Measurements from ENCODE around the gene SUFU.

SUFU gene

GRCh38 chr10:102580230-102580629, 76.5 kb downstream of the SUFU start:
- no peak overlapping the region for H2AFZ ChIP-seq (ENCODE audit: low read length, unreplicated experiment)
- H3K27me3 ChIP-seq (ENCODE audit: insufficient read depth, low read length) = no peaks in the 10 kb centered on the region
- no peak overlapping the region for H3K4me3 ChIP-seq (ENCODE audit: low read depth, low read length)
- H3K79me2 ChIP-seq (ENCODE audit: control insufficient read depth, insufficient read depth, low read length, unreplicated experiment) = no peaks in the 10 kb centered on the region
- peaks cover 3% of the 10 kb centered on the region for H3K4me1 ChIP-seq (ENCODE audit: control insufficient read depth, insufficient read depth, low read length, unreplicated experiment)
- no peak overlapping the region for H3K27ac ChIP-seq (ENCODE audit: low read depth, low read length)
- no peaks in the 10 kb centered on the region for H3K36me3 ChIP-seq (ENCODE audit: insufficient read depth, low read length)

- no peaks in the 10 kb centered on the region for H3K36me3 ChIP-seq (ENCODE audit: insufficient read depth, low read length)
- no peaks in the 10 kb centered on the region for H3K79me2 ChIP-seq (ENCODE audit: control insufficient read depth, insufficient read depth, low read length, unreplicated experiment)
- peaks cover 3% of the 10 kb centered on the region for H3K4me1 ChIP-seq (ENCODE audit: control insufficient read depth, insufficient read depth, low read length, unreplicated experiment)
- H2AFZ ChIP-seq (ENCODE audit: low read length, unreplicated experiment) = no peak overlapping the region
- no peaks in the 10 kb centered on the region for H3K27me3 ChIP-seq (ENCODE audit: insufficient read depth, low read length)
- H3K4me3 ChIP-seq (ENCODE audit: low read depth, low read length) = no peak overlapping the region
- no peak overlapping the region for H3K27ac ChIP-seq (ENCODE audit: low read depth, low read length)
Observed at GRCh38 chr10:102581401-102581800, 77.6 kb downstream of the SUFU start.

GRCh38 chr10:102581981-102582580, 78.3 kb downstream of the SUFU start:
- H3K27me3 ChIP-seq (ENCODE audit: insufficient read depth, low read length) = no peaks in the 10 kb centered on the region
- H3K79me2 ChIP-seq (ENCODE audit: control insufficient read depth, insufficient read depth, low read length, unreplicated experiment) = no peaks in the 10 kb centered on the region
- peaks cover 3% of the 10 kb centered on the region for H3K4me1 ChIP-seq (ENCODE audit: control insufficient read depth, insufficient read depth, low read length, unreplicated experiment)
- no peak overlapping the region for H3K27ac ChIP-seq (ENCODE audit: low read depth, low read length)
- no peaks in the 10 kb centered on the region for H3K36me3 ChIP-seq (ENCODE audit: insufficient read depth, low read length)
- H3K4me3 ChIP-seq (ENCODE audit: low read depth, low read length) = no peak overlapping the region
- H2AFZ ChIP-seq (ENCODE audit: low read length, unreplicated experiment) = no peak overlapping the region

- peaks cover 3% of the 10 kb centered on the region for H3K4me1 ChIP-seq (ENCODE audit: control insufficient read depth, insufficient read depth, low read length, unreplicated experiment)
- no peaks in the 10 kb centered on the region for H3K36me3 ChIP-seq (ENCODE audit: insufficient read depth, low read length)
- H3K27me3 ChIP-seq (ENCODE audit: insufficient read depth, low read length) = no peaks in the 10 kb centered on the region
- H3K27ac ChIP-seq (ENCODE audit: low read depth, low read length) = no peak overlapping the region
- H3K4me3 ChIP-seq (ENCODE audit: low read depth, low read length) = no peak overlapping the region
- no peak overlapping the region for H2AFZ ChIP-seq (ENCODE audit: low read length, unreplicated experiment)
- no peaks in the 10 kb centered on the region for H3K79me2 ChIP-seq (ENCODE audit: control insufficient read depth, insufficient read depth, low read length, unreplicated experiment)
Observed at GRCh38 chr10:102583435-102584417, 80.0 kb downstream of the SUFU start.

- no peak overlapping the region for H2AFZ ChIP-seq (ENCODE audit: low read length, unreplicated experiment)
- no peak overlapping the region for H3K27ac ChIP-seq (ENCODE audit: low read depth, low read length)
- H3K79me2 ChIP-seq (ENCODE audit: control insufficient read depth, insufficient read depth, low read length, unreplicated experiment) = no peaks in the 10 kb centered on the region
- no peaks in the 10 kb centered on the region for H3K36me3 ChIP-seq (ENCODE audit: insufficient read depth, low read length)
- H3K4me3 ChIP-seq (ENCODE audit: low read depth, low read length) = no peak overlapping the region
- H3K27me3 ChIP-seq (ENCODE audit: insufficient read depth, low read length) = no peaks in the 10 kb centered on the region
- H3K4me1 ChIP-seq (ENCODE audit: control insufficient read depth, insufficient read depth, low read length, unreplicated experiment) = peaks cover 3% of the 10 kb centered on the region
Observed at GRCh38 chr10:102585026-102585425, 81.3 kb downstream of the SUFU start.

GRCh38 chr10:102586858-102587257, 83.1 kb downstream of the SUFU start:
- Histone ChIP-seq H3K4me3 (ENCODE audit: low read depth, low read length) (no peak overlapping the region), H3K36me3 (ENCODE audit: insufficient read depth, low read length) (no peaks in the 10 kb centered on the region), H2AFZ (ENCODE audit: low read length, unreplicated experiment) (no peak overlapping the region), H3K79me2 (ENCODE audit: control insufficient read depth, insufficient read depth, low read length, unreplicated experiment) (no peaks in the 10 kb centered on the region), H3K27me3 (ENCODE audit: insufficient read depth, low read length) (no peaks in the 10 kb centered on the region), H3K4me1 (ENCODE audit: control insufficient read depth, insufficient read depth, low read length, unreplicated experiment) (peaks cover 3% of the 10 kb centered on the region), H3K27ac (ENCODE audit: low read depth, low read length) (no peak overlapping the region)

GRCh38 chr10:102588875-102589274, 85.1 kb downstream of the SUFU start:
- H3K4me3 ChIP-seq (ENCODE audit: low read depth, low read length) = no peak overlapping the region
- H3K27me3 ChIP-seq (ENCODE audit: insufficient read depth, low read length) = no peaks in the 10 kb centered on the region
- H3K4me1 ChIP-seq (ENCODE audit: control insufficient read depth, insufficient read depth, low read length, unreplicated experiment) = peaks cover 13% of the 10 kb centered on the region
- no peak overlapping the region for H2AFZ ChIP-seq (ENCODE audit: low read length, unreplicated experiment)
- H3K27ac ChIP-seq (ENCODE audit: low read depth, low read length) = no peak overlapping the region
- H3K36me3 ChIP-seq (ENCODE audit: insufficient read depth, low read length) = no peaks in the 10 kb centered on the region
- H3K79me2 ChIP-seq (ENCODE audit: control insufficient read depth, insufficient read depth, low read length, unreplicated experiment) = no peaks in the 10 kb centered on the region

GRCh38 chr10:102593074-102593803, 89.5 kb downstream of the SUFU start:
- Histone ChIP-seq H3K36me3 (ENCODE audit: insufficient read depth, low read length) (no peaks in the 10 kb centered on the region), H3K4me1 (ENCODE audit: control insufficient read depth, insufficient read depth, low read length, unreplicated experiment) (peaks cover 20% of the 10 kb centered on the region), H3K4me3 (ENCODE audit: low read depth, low read length) (no peak overlapping the region), H3K79me2 (ENCODE audit: control insufficient read depth, insufficient read depth, low read length, unreplicated experiment) (no peaks in the 10 kb centered on the region), H2AFZ (ENCODE audit: low read length, unreplicated experiment) (no peak overlapping the region), H3K27ac (ENCODE audit: low read depth, low read length) (0 out of 2 replicates have a peak overlapping the region, but pooled peaks have one; percentile 1), H3K27me3 (ENCODE audit: insufficient read depth, low read length) (no peaks in the 10 kb centered on the region)

GRCh38 chr10:102593804-102594079, 90.0 kb downstream of the SUFU start:
- H3K79me2 ChIP-seq (ENCODE audit: control insufficient read depth, insufficient read depth, low read length, unreplicated experiment) = no peaks in the 10 kb centered on the region
- no peaks in the 10 kb centered on the region for H3K36me3 ChIP-seq (ENCODE audit: insufficient read depth, low read length)
- H3K27me3 ChIP-seq (ENCODE audit: insufficient read depth, low read length) = no peaks in the 10 kb centered on the region
- H3K4me3 ChIP-seq (ENCODE audit: low read depth, low read length) = no peak overlapping the region
- peaks cover 20% of the 10 kb centered on the region for H3K4me1 ChIP-seq (ENCODE audit: control insufficient read depth, insufficient read depth, low read length, unreplicated experiment)
- no peak overlapping the region for H3K27ac ChIP-seq (ENCODE audit: low read depth, low read length)
- no peak overlapping the region for H2AFZ ChIP-seq (ENCODE audit: low read length, unreplicated experiment)

GRCh38 chr10:102595293-102595692, 91.5 kb downstream of the SUFU start:
- Histone ChIP-seq H3K27me3 (ENCODE audit: insufficient read depth, low read length) (no peaks in the 10 kb centered on the region), H2AFZ (ENCODE audit: low read length, unreplicated experiment) (no peak overlapping the region), H3K4me1 (ENCODE audit: control insufficient read depth, insufficient read depth, low read length, unreplicated experiment) (peaks cover 32% of the 10 kb centered on the region), H3K27ac (ENCODE audit: low read depth, low read length) (no peak overlapping the region), H3K79me2 (ENCODE audit: control insufficient read depth, insufficient read depth, low read length, unreplicated experiment) (no peaks in the 10 kb centered on the region), H3K4me3 (ENCODE audit: low read depth, low read length) (no peak overlapping the region), H3K36me3 (ENCODE audit: insufficient read depth, low read length) (no peaks in the 10 kb centered on the region)

Data from ACC112 (cell line).